ENCODE results near the gene ADGRL1.
"Not testable (repeated sequence)": the region's sequence is repeated elsewhere in the genome, so short reads cannot be mapped to it uniquely, and the experiment has no call there.

ADGRL1 gene

GRCh38 chr19:14186684-14187083 lies 19.3 kb downstream of the ADGRL1 start:
- H3K4me3 Mint-ChIP-seq; H3K27me3 Mint-ChIP-seq; H3K9me3 Mint-ChIP-seq; H3K4me1 Mint-ChIP-seq (ENCODE audit: low read depth); H3K27ac Mint-ChIP-seq; H3K36me3 Mint-ChIP-seq (ENCODE audit: low read depth): not testable (repeated sequence)

- H3K27ac Mint-ChIP-seq, H3K4me3 Mint-ChIP-seq: not testable (repeated sequence)
These were observed 20.3 kb downstream of the ADGRL1 start for GRCh38 chr19:14185691-14186090.

GRCh38 chr19:14185158-14185557 lies 20.8 kb downstream of the ADGRL1 start:
- H3K9me3 Mint-ChIP-seq: no peaks in the 10 kb centered on the region

More at GRCh38 chr19:14185691-14186090, 20.3 kb downstream of the ADGRL1 start:
- H3K9me3 Mint-ChIP-seq; H3K27me3 Mint-ChIP-seq; H3K4me1 Mint-ChIP-seq (ENCODE audit: low read depth); H3K36me3 Mint-ChIP-seq (ENCODE audit: low read depth): not testable (repeated sequence)

GRCh38 chr19:14183741-14184350 lies 22.1 kb downstream of the ADGRL1 start:
- Mint-ChIP-seq H3K27ac (no peak overlapping the region), H3K36me3 (ENCODE audit: low read depth) (no peaks in the 10 kb centered on the region), H3K4me1 (ENCODE audit: low read depth) (no peaks in the 10 kb centered on the region), H3K9me3 (no peaks in the 10 kb centered on the region), H3K27me3 (no peaks in the 10 kb centered on the region), H3K4me3 (no peak overlapping the region)

More at GRCh38 chr19:14185158-14185557, 20.8 kb downstream of the ADGRL1 start:
- H3K36me3 Mint-ChIP-seq (ENCODE audit: low read depth): no peaks in the 10 kb centered on the region
- no peaks in the 10 kb centered on the region for H3K4me1 Mint-ChIP-seq (ENCODE audit: low read depth)
- H3K27me3 Mint-ChIP-seq: no peaks in the 10 kb centered on the region
- H3K4me3 Mint-ChIP-seq: no peak overlapping the region
- no peak overlapping the region for H3K27ac Mint-ChIP-seq

GRCh38 chr19:14182476-14182875 lies 23.5 kb downstream of the ADGRL1 start:
- Mint-ChIP-seq H3K36me3 (ENCODE audit: low read depth) (no peaks in the 10 kb centered on the region), H3K4me1 (ENCODE audit: low read depth) (no peaks in the 10 kb centered on the region), H3K27ac (no peak overlapping the region), H3K9me3 (no peaks in the 10 kb centered on the region), H3K27me3 (no peaks in the 10 kb centered on the region), H3K4me3 (no peak overlapping the region)

DNA sequence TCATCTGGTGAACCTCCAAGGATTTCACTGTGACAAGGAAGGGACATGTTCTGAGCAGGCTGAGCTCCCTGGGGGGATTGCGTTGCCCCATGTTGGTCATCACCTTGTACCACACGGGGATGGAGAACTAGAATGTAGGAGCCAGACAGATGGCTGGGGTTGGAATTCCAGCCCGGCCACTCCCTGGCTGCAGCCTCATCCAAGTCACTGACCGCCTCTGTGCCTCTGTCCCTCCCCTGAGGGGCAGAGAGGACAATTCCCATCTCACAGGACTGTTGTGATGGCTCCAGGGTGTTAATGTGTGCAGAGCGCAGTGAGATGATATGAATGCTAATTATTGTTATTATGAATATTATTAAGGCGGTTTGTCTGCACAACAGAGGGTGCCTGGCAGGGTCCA lies 24.1 kb downstream of the ADGRL1 start:
- H3K4me3 Mint-ChIP-seq: no peak overlapping the region
- H3K4me1 Mint-ChIP-seq (ENCODE audit: low read depth): no peaks in the 10 kb centered on the region
- H3K27me3 Mint-ChIP-seq: no peaks in the 10 kb centered on the region
- no peak overlapping the region for H3K27ac Mint-ChIP-seq
- no peaks in the 10 kb centered on the region for H3K36me3 Mint-ChIP-seq (ENCODE audit: low read depth)
- H3K9me3 Mint-ChIP-seq: no peaks in the 10 kb centered on the region

- H3K4me1 Mint-ChIP-seq (ENCODE audit: low read depth); H3K9me3 Mint-ChIP-seq; H3K4me3 Mint-ChIP-seq; H3K36me3 Mint-ChIP-seq (ENCODE audit: low read depth); H3K27me3 Mint-ChIP-seq; H3K27ac Mint-ChIP-seq: not testable (repeated sequence)
These were observed 24.8 kb downstream of the ADGRL1 start for GRCh38 chr19:14181199-14181598.

- Mint-ChIP-seq H3K27ac (no peak overlapping the region), H3K9me3 (no peaks in the 10 kb centered on the region), H3K27me3 (no peaks in the 10 kb centered on the region), H3K36me3 (ENCODE audit: low read depth) (no peaks in the 10 kb centered on the region), H3K4me1 (ENCODE audit: low read depth) (peaks cover 5% of the 10 kb centered on the region), H3K4me3 (no peak overlapping the region)
These were observed 28.4 kb downstream of the ADGRL1 start for GRCh38 chr19:14177496-14178074.

- Mint-ChIP-seq H3K36me3 (ENCODE audit: low read depth) (peaks cover 9% of the 10 kb centered on the region), H3K27me3 (no peaks in the 10 kb centered on the region), H3K27ac (no peak overlapping the region)
These were observed 30.6 kb downstream of the ADGRL1 start for GRCh38 chr19:14175351-14175792.

GRCh38 chr19:14174883-14175282 lies 31.1 kb downstream of the ADGRL1 start:
- Mint-ChIP-seq H3K36me3 (ENCODE audit: low read depth) (peaks cover 9% of the 10 kb centered on the region), H3K27me3 (no peaks in the 10 kb centered on the region), H3K9me3 (no peaks in the 10 kb centered on the region), H3K4me3 (no peak overlapping the region), H3K4me1 (ENCODE audit: low read depth) (peaks cover 5% of the 10 kb centered on the region), H3K27ac (no peak overlapping the region)

More at GRCh38 chr19:14175351-14175792, 30.6 kb downstream of the ADGRL1 start:
- H3K9me3 Mint-ChIP-seq: no peaks in the 10 kb centered on the region
- H3K4me3 Mint-ChIP-seq: no peak overlapping the region
- peaks cover 5% of the 10 kb centered on the region for H3K4me1 Mint-ChIP-seq (ENCODE audit: low read depth)

DNA sequence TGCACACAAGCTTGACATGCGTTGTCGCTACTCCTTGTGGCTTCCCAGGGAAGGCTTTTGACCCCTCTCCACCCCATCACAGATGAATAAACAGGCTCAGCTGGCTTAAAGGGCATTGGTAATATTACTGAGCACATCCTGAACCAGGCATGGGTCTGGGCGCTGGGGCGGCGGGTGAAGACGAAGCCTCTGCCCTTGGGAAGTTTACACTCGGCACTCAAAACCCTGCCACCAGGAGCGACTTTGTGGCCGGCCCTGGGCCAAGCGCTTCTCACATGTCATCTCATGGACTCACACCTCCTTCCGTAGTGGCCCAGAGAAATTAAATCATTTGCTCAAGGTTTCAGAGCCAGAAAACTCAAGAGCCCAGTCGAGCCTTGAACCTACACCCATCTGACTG lies 37.0 kb downstream of the ADGRL1 start:
- Mint-ChIP-seq H3K27ac (no peak overlapping the region), H3K27me3 (no peaks in the 10 kb centered on the region), H3K4me3 (no peak overlapping the region), H3K9me3 (no peaks in the 10 kb centered on the region), H3K4me1 (ENCODE audit: low read depth) (peaks cover 24% of the 10 kb centered on the region), H3K36me3 (ENCODE audit: low read depth) (peaks cover 9% of the 10 kb centered on the region)

GRCh38 chr19:14168259-14168972 lies 37.6 kb downstream of the ADGRL1 start:
- peaks cover 9% of the 10 kb centered on the region for H3K36me3 Mint-ChIP-seq (ENCODE audit: low read depth)
- H3K4me1 Mint-ChIP-seq (ENCODE audit: low read depth): peaks cover 24% of the 10 kb centered on the region
- no peaks in the 10 kb centered on the region for H3K27me3 Mint-ChIP-seq
- no peaks in the 10 kb centered on the region for H3K9me3 Mint-ChIP-seq
- H3K4me3 Mint-ChIP-seq: no peak overlapping the region
- H3K27ac Mint-ChIP-seq: no peak overlapping the region

DNA sequence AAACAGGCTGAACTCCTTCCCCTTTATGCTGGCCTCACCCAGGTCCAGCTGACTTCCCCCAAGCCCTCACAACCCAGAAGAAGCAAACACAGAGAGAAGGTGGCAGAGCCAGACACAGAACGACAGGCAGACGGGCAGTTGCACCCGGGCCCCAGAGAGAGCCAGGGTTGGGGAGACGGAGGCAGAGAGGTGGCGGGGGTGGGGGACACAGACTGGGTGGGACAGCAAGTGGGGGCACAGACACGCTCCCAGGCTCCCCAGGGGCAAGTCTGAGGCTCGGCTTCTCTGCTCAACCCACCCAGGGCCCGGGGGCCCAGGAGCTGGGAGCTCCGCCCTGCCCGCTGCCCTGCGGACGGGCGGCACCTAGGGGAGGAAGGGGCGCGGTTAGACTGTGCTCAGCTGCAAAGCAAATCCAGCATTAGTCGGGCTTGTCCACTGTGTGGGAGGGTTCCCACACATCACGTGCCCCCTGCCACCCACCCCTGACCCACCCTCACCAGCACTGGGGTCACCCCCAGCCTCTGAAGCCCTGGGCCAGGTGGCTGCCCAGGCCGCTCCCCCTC lies 38.3 kb downstream of the ADGRL1 start:
- no peaks in the 10 kb centered on the region for H3K9me3 Mint-ChIP-seq
- no peaks in the 10 kb centered on the region for H3K27me3 Mint-ChIP-seq

GRCh38 chr19:14166999-14167575 lies 38.9 kb downstream of the ADGRL1 start:
- peak overlapping the region; percentile 66 for H3K4me3 Mint-ChIP-seq
- peak overlapping the region; percentile 52 for H3K27ac Mint-ChIP-seq
- peaks cover 24% of the 10 kb centered on the region for H3K4me1 Mint-ChIP-seq (ENCODE audit: low read depth)
- peaks cover 9% of the 10 kb centered on the region for H3K36me3 Mint-ChIP-seq (ENCODE audit: low read depth)
- no peaks in the 10 kb centered on the region for H3K9me3 Mint-ChIP-seq
- H3K27me3 Mint-ChIP-seq: no peaks in the 10 kb centered on the region

More for the DNA sequence above, 38.3 kb downstream of the ADGRL1 start:
- peaks cover 9% of the 10 kb centered on the region for H3K36me3 Mint-ChIP-seq (ENCODE audit: low read depth)
- H3K4me1 Mint-ChIP-seq (ENCODE audit: low read depth): peaks cover 24% of the 10 kb centered on the region
- no peak overlapping the region for H3K27ac Mint-ChIP-seq
- H3K4me3 Mint-ChIP-seq: peak overlapping the region; percentile 66

Data from stimulated activated naive CD8-positive, alpha-beta T cell treated with anti-CD3 and anti-CD28 coated beads, Interleukin-15, Interleukin-2, amounts not matched to agents 100 ng/mL and 50 ng/mL, for 24 hours (primary cell).